Activated CD4-positive, alpha-beta T cell treated with anti-CD3 and anti-CD28 coated beads, Interleukin-2, amount 50 U/mL, for 16 hours (primary cell): ENCODE measurements around the gene PACSIN1.

ENCODE experiments used
- DNase-seq: peaks from one replicate; pipeline ENCODE4 v3.0.0-alpha.2; 2020

PACSIN1 gene

DNA sequence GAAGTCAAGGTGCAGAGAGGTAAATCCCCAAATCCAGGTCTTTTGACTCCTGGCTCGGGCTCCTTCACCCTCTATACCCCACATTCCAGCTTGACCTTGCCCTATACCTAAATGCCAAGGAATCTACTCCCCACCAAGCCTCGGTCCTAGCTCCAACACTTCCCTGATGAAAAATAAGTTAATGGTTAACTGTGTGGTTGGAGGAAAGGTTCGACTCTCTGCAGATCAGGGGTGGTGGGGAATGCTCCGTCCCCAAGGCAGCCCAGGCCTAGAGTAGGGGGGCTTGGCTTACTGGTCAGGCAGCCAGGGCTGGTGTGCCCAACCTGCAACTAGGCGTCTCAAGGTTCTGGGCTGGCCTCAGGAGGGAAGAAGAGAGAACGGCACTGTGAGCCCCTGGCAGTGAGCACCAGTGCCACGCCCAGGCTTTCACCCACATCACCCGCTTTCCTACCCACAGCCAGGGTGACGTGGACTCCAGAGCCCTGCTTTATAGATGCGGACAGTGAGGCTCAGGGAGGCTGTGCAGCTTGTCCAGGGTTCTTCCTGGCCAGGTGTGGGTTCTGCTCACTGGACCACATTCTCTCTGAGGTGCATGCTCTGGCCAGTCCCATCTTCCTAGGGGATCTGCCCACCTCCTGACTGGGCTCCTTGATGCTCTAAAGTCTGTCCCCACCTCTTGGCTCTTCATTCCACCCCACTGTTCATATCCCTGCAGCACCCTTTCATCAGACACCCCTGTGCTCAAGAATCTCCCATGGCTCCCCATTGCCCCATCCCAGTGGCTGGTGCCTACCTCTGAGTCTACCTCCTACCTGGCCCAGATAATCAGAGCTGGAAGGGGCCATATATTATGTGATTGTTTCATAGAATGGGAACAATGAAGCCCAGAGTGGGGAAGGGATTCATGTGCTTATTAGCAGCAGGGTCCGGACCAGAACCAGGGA is 82.1 kb downstream of the PACSIN1 start:
- DNase-seq: no peak

- DNase-seq: no peak
Measured at GRCh38 chr6:34549026-34549803, 83.3 kb downstream of the PACSIN1 start.

- no peak for DNase-seq
Measured at GRCh38 chr6:34549804-34550202, 83.9 kb downstream of the PACSIN1 start.

GRCh38 chr6:34551720-34552119 is 85.8 kb downstream of the PACSIN1 start:
- no peak for DNase-seq

DNA sequence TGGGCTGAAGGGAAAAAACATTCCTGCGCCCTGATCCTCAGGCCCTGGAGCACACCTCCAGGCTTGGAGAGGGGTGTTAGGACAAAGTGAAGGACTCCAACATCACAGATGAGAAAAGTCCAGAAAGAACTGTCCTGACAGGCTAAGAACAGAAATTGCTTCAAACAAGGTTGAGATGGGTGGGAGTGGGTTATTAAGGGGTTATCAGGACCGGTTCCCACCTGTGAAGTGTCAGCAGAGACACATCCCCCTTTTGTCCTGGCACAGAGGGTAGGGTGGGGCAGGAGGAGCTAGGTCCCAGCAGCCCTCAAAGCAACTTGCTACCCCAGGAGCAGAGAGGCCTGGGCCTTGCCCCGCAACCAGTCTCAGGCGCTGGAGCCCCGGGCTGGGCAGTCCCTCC is 86.7 kb downstream of the PACSIN1 start:
- DNase-seq: no peak

- no peak for DNase-seq
Measured at GRCh38 chr6:34553146-34553545, 87.3 kb downstream of the PACSIN1 start.

GRCh38 chr6:34553750-34554149 is 87.9 kb downstream of the PACSIN1 start:
- no peak for DNase-seq

GRCh38 chr6:34554291-34555006 is 88.6 kb downstream of the PACSIN1 start:
- DNase-seq: no peak

DNA sequence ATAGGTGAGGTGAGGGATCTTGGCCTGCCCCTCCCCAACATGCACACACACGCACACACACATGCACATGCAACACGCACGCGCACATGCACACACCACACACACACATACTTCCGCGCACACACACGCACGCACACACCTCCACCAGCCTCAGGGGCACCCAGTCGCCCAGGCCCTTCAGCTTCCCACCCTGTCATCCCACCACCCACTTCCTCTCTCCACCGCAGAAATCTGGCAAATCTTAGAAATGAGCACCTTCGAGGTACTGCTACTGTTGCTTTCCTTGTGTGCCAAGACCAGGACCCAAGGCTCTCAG is 89.1 kb downstream of the PACSIN1 start:
- no peak for DNase-seq

- DNase-seq: no peak
Measured at GRCh38 chr6:34555328-34555727, 89.5 kb downstream of the PACSIN1 start.

DNA sequence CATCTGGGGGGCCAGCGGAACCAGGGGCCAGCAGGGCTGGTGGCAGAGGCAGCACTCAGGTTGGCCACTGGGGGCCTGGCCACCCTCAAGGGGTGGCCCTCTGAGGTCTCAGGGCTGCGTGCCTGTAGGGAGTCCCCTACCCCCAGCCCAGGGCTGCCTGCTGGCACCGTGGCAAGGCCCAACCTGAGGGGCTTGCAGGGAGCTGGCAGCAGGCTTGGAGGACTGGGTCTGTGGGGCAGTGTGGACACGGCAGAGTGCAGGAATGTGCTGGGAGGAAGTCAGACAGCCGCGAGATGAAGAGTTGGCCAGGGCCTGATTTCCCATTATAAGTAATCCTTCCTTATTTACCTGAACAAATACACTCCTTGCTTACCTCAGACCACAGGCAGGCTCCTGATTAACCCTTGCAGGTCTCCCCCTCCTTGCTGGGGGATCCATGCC is 90.2 kb downstream of the PACSIN1 start, which contains the start of gene SPDEF:
TSS of gene SPDEF (minus strand) at position 299 of the 441 bp plus-strand sequence. CDS start 11,874 bp downstream, outside the sequence.
- no peak for DNase-seq

GRCh38 chr6:34556493-34556892 is 90.6 kb downstream of the PACSIN1 start:
- DNase-seq: no peak

- DNase-seq: no peak
Measured at GRCh38 chr6:34557228-34557627, 91.4 kb downstream of the PACSIN1 start.

- no peak for DNase-seq
Measured at GRCh38 chr6:34558172-34558714, 92.4 kb downstream of the PACSIN1 start.

DNA sequence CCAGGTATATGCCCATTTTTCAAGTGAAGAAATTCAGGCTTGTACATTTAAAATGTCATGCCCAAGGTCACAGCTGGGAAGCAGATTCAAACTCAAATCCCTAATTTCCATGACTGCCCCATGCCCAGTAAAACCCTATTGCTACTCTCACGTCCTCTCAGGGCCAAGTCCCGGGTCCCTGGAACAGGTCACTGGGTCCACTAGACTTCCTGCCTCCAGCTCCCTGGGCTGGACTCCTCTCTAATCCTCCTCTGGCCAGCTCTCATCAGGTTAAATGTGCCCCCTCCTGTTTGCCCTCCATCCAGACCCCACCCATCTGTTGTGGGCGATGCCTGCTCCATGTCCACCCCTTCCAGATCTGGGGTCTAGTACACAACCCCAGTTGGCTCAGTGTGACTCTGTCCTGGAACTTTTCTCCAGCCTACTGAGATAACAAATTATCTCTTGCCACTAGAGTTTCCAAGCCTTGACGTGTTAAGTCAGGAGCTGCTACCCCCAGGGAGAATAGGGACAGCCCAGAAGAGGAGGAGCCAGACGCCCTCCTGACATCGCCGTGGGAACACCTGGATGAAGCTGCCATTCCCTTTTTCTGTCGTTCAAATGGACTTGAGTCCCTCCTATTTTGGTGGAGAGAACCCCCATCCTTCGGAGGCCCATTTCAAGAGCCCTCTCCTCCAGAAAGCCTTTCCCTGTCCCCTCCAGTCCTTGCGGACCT is 93.9 kb downstream of the PACSIN1 start:
- DNase-seq: no peak

- no peak for DNase-seq
Measured at GRCh38 chr6:34560366-34561226, 94.7 kb downstream of the PACSIN1 start.

- no peak for DNase-seq
Measured at GRCh38 chr6:34561227-34561530, 95.3 kb downstream of the PACSIN1 start.

DNA sequence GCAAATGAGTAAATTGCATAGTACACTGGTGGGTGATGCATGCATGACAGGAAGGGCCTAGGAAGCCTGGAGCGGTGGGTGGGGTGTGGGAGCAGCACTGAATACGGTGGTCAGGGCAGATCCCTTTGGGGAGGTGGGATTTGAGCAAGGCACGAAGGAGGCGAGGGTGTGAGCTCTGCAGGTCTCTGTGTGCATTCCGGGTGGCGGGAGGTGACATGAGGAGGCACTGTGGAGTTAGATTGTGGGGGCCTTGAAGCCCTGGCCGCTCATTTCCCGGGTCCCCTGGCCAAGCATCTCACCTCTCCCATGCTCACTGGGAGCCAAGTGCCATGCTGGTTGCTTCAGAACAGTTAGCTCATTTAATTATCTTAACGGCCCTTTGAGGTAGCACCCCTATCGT is 96.5 kb downstream of the PACSIN1 start:
- DNase-seq: no peak

DNA sequence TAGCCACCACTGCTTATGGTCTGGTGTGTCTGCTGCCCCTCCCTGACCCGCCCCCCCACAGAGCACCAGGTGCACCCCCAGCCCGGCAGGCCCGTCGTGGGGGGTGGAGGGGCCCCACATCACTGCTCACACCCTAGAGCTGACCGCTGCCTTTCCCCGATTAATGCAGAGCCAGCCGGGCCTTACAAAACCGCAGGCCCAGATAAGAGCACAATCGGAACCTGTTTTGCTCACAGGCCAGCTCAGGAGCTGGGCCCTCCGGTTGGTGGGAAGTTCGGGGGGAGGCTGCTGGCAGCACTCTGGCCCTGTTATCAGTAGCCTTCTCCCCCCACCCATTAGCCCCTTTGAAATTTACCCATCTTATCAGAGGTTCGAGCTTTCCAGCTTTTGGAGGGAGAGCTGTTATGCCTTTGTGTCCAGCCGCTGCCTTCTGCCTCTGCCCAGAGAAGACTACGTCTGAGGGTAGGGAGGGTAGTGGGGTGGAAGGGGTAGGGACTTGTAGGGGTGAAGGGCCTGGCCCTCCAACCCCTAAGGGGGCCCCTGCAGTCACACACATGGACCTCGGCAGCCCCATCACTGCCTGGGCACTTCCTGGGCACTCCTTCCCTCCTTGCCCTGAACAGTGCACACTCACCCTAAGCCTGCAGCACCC is 97.1 kb downstream of the PACSIN1 start:
- DNase-seq: no peak

GRCh38 chr6:34563513-34563870 is 97.6 kb downstream of the PACSIN1 start:
- no peak for DNase-seq

- DNase-seq: no peak
Measured at GRCh38 chr6:34564181-34564580, 98.3 kb downstream of the PACSIN1 start.
